CD4-positive, alpha-beta T cell (primary cell): Measurements from ENCODE around the gene CERT1. TPM values are rescaled to one million over a fixed set of nuclear protein-coding genes. Genes with fewer than 3 reads are reported as not detected.

Source experiments
- ATAC-seq: fragments of 200-7000 bp; cut with Tn5 transposase; one replicate; pipeline ENCODE4 v1.10.0; 2022; ENCODE audit warnings: mild to moderate bottlenecking; ENCODE audit not compliant: poor library complexity
- CTCF ChIA-PET: fragments of 350-600 bp; sonication (Branson Sonifier 250); formaldehyde crosslinking; loops from one replicate; lab custom pipeline; 2021; ENCODE audit warnings: antibody characterized with exemption, inconsistent platforms; lab: Charles Lee
- POLR2A ChIA-PET: fragments of 350-600 bp; sonication (Branson Sonifier 250); formaldehyde crosslinking; loops from one replicate; lab custom pipeline; 2021; ENCODE audit warnings: antibody characterized with exemption, inconsistent platforms; lab: Charles Lee
- DNase-seq, 14 experiments: peaks; one replicate each; pipeline ENCODE4 v3.0.0-alpha.2; 2013 to 2020; ENCODE audit warnings: mixed read lengths in 2 of 14
- H3K27ac ChIP-seq, 2 donors: one replicate each; pipeline versions ENCODE4 v1.5.1 to v1.7.0; 2013; ENCODE audit warnings: low read length in 2 of 2, low read depth in 1 of 2, mild to moderate bottlenecking in 1 of 2
- H3K27me3 ChIP-seq, 2 experiments: 1 replicate in 1 of 2; 2 replicates in 1 of 2; pipeline versions ENCODE4 v1.6.1 to v1.7.0; 2013; ENCODE audit warnings: low read length in 2 of 2, control low read depth in 1 of 2, mild to moderate bottlenecking in 1 of 2, moderate library complexity in 1 of 2; ENCODE audit not compliant: insufficient read depth in 2 of 2, control insufficient read depth in 1 of 2
- H3K36me3 ChIP-seq: one replicate; pipeline ENCODE4 v1.6.1; 2013; ENCODE audit warnings: low read length, control low read depth; ENCODE audit not compliant: insufficient read depth
- H3K4me1 ChIP-seq: one replicate; pipeline ENCODE4 v1.6.1; 2013; ENCODE audit warnings: low read length, control low read depth; ENCODE audit not compliant: insufficient read depth
- H3K4me3 ChIP-seq: one replicate; pipeline ENCODE4 v1.5.1; 2013; ENCODE audit warnings: mild to moderate bottlenecking, low read length, moderate library complexity
- H3K9me3 ChIP-seq, 2 experiments: 1 replicate in 1 of 2; 2 replicates in 1 of 2; pipeline versions ENCODE4 v1.6.1 to v1.7.0; 2013; ENCODE audit warnings: low read length in 2 of 2, mild to moderate bottlenecking in 2 of 2, control low read depth in 1 of 2, moderate library complexity in 1 of 2; ENCODE audit not compliant: control insufficient read depth in 1 of 2, insufficient read depth in 1 of 2
- H3K27ac Mint-ChIP-seq: one replicate; pipeline ENCODE4 v1.8.0; 2020; ENCODE audit warnings: mixed read lengths
- H3K27me3 Mint-ChIP-seq: one replicate; pipeline ENCODE4 v1.8.0; 2021; ENCODE audit warnings: mixed read lengths
- H3K36me3 Mint-ChIP-seq: one replicate; pipeline ENCODE4 v1.8.0; 2021; ENCODE audit warnings: low read depth, mixed read lengths
- H3K4me1 Mint-ChIP-seq: one replicate; pipeline ENCODE4 v1.8.0; 2021; ENCODE audit warnings: low read depth, mixed read lengths
- H3K4me3 Mint-ChIP-seq: one replicate; pipeline ENCODE4 v1.8.0; 2020; ENCODE audit warnings: mild to moderate bottlenecking, mixed read lengths
- H3K9me3 Mint-ChIP-seq: one replicate; pipeline ENCODE4 v1.8.0; 2020; ENCODE audit warnings: mixed read lengths
- CTCF ChIP-seq: fragments of 200-600 bp; IDR thresholded peaks from one replicate; pipeline ENCODE4 v1.8.0; 2022; ENCODE audit warnings: antibody characterized with exemption, mild to moderate bottlenecking
- intact Hi-C, 2 experiments: fragments of 100-400 bp; cut with DNase I in 1 of 2; cut with micrococcal nuclease in 1 of 2; formaldehyde crosslinking; loops; one replicate each; pipeline versions ENCODE4 v1.15.1 to v1.9.0; 2023 to 2025; cut with DNase I, micrococcal nuclease
- total RNA-seq, 174 experiments: library from RNA in 2 of 174; stranded (reverse) in 2 of 174; gene quantifications; one replicate each; pipeline ENCODE4 v1.2.3 and lab custom pipeline; 2021 to 2026

CERT1 gene
- total RNA-seq, 2 experiments from 2014 or later: 26.5 to 28.7 TPM

DNA sequence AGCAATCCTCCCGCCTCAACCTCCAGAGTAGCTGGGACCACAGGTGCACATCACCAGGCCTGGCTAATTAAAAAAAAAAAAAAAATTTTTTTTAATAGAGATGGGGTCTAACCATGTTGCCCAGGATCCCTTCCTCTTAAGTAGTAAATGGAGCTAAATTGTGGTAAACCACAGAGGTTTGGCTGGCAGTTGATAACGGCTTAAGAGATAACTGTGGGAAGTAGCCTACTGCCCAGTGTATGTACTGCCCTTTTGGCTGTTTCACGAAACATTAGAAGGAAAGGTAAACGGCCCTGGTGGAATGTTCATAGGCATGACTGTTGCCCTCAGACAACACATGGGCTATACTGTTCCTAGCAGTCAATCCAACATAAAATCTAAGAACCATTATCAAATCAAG lies 130.0 kb downstream of the CERT1 start:
- no peak overlapping the region for H3K27ac ChIP-seq
- Mint-ChIP-seq H3K9me3 (no peaks in the 10 kb centered on the region), H3K36me3 (peaks cover 91% of the 10 kb centered on the region), H3K4me1 (no peaks in the 10 kb centered on the region), H3K27me3 (no peaks in the 10 kb centered on the region), H3K4me3 (no peak overlapping the region), H3K27ac (no peak overlapping the region)
- H3K4me1 ChIP-seq: no peaks in the 10 kb centered on the region
- ATAC-seq (no peak), DNase-seq (no peak)
- H3K27me3 ChIP-seq: no peaks in the 10 kb centered on the region
- intact Hi-C loops: no loop called here
- TF ChIP-seq CTCF: no peak
- peaks cover 61% of the 10 kb centered on the region for H3K36me3 ChIP-seq
- POLR2A ChIA-PET: no interaction called here
- no peak overlapping the region for H3K4me3 ChIP-seq
- no peaks in the 10 kb centered on the region for H3K9me3 ChIP-seq
- CTCF ChIA-PET: interaction anchor here (1.6 kb wide), 1 partner anchor 10 kb away, joined by 4 read pairs; no protein-coding TSS in a partner anchor

DNA sequence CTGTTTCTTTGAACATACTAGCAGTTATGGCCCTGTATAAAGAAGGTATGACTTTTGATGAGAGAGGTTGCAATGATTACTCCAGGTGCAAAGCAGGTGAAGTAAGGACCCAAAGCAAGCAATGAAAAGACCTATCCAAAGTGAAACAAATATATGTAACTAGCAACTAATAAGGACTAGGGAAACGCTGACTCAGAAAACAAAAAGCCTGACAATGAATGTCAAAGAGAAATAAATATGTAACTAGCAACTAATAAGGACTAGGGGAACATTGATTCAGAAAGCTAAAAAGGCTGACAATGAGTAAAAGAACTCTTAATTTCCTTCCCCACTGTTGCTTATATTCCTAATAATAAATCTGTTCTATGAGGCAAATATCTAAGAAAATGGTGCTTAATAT lies 131.3 kb downstream of the CERT1 start:
- H3K36me3 ChIP-seq: peaks cover 49% of the 10 kb centered on the region
- Mint-ChIP-seq H3K4me3 (no peak overlapping the region), H3K27me3 (no peaks in the 10 kb centered on the region), H3K36me3 (peaks cover 92% of the 10 kb centered on the region), H3K9me3 (no peaks in the 10 kb centered on the region), H3K27ac (no peak overlapping the region), H3K4me1 (no peaks in the 10 kb centered on the region)
- H3K4me3 ChIP-seq: no peak overlapping the region
- DNase-seq: no peak
- no peak for ATAC-seq
- H3K4me1 ChIP-seq: no peaks in the 10 kb centered on the region
- POLR2A ChIA-PET: no interaction called here
- H3K27me3 ChIP-seq: no peaks in the 10 kb centered on the region
- H3K27ac ChIP-seq: no peak overlapping the region
- TF ChIP-seq CTCF: no peak
- CTCF ChIA-PET: interaction anchor here (1.6 kb wide), 1 partner anchor 8 kb away, joined by 4 read pairs; no protein-coding TSS in a partner anchor
- no peaks in the 10 kb centered on the region for H3K9me3 ChIP-seq
- intact Hi-C loops: no loop called here

DNA sequence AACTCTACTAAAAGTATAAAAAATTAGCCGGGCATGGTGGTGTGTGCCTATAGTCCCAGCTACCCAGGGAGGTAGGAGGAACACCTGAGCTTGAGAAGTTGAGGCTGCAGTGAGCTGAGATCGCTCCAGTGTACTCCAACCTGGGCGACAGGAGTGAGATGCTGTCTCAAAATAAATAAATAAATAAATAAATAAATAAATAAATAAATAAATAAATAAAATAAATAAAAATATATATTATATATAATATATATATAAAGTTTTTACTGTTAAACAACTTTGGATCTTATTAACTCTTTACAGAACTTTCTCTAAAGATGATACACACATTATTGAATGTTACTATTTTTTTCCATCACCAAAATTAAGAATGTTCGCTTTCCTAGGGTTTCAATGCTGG lies 136.0 kb downstream of the CERT1 start:
- H3K27me3 ChIP-seq: no peaks in the 10 kb centered on the region
- Mint-ChIP-seq H3K4me3 (no peak overlapping the region), H3K4me1 (no peaks in the 10 kb centered on the region), H3K27ac (no peak overlapping the region), H3K27me3 (no peaks in the 10 kb centered on the region), H3K36me3 (peaks cover 77% of the 10 kb centered on the region), H3K9me3 (no peaks in the 10 kb centered on the region)
- H3K4me1 ChIP-seq: no peaks in the 10 kb centered on the region
- H3K27ac ChIP-seq: no peak overlapping the region
- ATAC-seq: no peak
- intact Hi-C loops: no loop called here
- TF ChIP-seq CTCF: no peak
- no peaks in the 10 kb centered on the region for H3K9me3 ChIP-seq
- no peak for DNase-seq
- peaks cover 28% of the 10 kb centered on the region for H3K36me3 ChIP-seq
- ChIA-PET POLR2A (no interaction called here), CTCF (interaction anchor here (1.2 kb wide), 1 partner anchor 139 kb away, joined by 3 read pairs; the partner anchor contains the start of gene ANKRD31)
- no peak overlapping the region for H3K4me3 ChIP-seq
